GM19324 (cell line): ENCODE results near the gene NRP1.
A peak's percentile ranks its signal among the peaks of the same experiment; 100 is the strongest.

ENCODE experiments used
- ATAC-seq: cut with Tn5 transposase; IDR thresholded peaks from one replicate; pipeline ENCODE4 v1.9.1; 2021; ENCODE audit warnings: mild to moderate bottlenecking, moderate library complexity; ENCODE audit not compliant: unreplicated experiment, low FRiP score

The NRP1 gene

GRCh38 chr10:33270971-33271370, 63.5 kb downstream of the NRP1 start:
- ATAC-seq, result no peak

DNA sequence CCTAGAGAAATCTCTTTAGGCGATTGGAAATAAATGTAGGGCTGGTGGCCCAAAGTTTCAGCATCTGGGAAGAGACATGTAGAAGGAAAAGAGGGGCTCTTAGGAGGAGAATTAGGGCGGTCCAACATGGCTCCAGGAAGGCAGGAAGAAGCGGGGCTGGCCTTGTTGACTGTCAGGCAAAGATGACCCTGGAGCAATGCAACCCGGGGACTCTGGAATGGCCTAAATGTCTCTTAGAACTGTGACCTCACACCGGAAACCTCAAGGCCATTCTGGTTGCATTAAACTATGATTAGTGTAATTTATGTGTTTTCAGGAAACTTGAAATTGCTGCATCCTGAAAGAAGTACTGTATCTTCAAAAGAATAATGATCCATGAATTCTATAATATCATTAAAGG, 66.8 kb downstream of the NRP1 start:
- no peak for ATAC-seq

- no peak for ATAC-seq
Measured at GRCh38 chr10:33265621-33266020, 68.8 kb downstream of the NRP1 start.

DNA sequence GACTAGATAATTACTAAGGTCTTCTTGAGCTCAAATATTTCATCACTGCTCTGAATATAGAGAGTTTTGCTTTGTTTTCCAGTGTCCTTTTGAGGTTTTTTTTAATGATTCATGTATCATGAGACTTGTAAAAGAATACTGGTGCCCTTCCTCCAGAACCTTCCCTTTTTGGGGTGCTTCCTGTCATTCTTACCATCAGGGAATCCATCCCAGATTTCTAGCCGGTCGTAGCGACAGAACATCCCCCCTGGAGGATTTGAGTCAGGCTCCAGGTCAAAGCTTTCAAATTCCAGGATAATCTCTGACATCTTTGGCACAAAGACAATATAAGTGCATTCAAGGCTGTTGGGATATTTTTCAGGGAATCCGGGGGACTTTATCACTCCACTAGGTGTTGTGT, 71.0 kb downstream of the NRP1 start:
- ATAC-seq, result no peak

DNA sequence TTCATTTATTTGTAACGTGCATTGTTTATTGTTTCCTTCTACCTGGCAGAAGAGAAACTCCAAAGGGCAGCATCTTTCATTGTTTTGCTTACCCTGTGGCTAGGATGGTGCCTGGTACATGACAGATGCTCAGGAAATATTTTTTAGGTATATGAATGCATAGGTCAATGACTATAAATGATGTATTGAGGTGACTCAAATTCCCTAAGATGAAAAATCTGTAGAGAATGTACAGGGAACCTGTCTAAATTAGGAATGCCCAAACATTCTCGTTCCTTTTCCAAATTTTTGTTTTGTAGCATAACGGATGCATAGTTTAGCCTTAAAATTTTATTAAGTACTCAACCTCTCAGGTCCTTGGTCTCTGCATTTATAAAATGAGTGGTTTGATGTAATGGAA, 71.6 kb downstream of the NRP1 start:
- ATAC-seq, result no peak

DNA sequence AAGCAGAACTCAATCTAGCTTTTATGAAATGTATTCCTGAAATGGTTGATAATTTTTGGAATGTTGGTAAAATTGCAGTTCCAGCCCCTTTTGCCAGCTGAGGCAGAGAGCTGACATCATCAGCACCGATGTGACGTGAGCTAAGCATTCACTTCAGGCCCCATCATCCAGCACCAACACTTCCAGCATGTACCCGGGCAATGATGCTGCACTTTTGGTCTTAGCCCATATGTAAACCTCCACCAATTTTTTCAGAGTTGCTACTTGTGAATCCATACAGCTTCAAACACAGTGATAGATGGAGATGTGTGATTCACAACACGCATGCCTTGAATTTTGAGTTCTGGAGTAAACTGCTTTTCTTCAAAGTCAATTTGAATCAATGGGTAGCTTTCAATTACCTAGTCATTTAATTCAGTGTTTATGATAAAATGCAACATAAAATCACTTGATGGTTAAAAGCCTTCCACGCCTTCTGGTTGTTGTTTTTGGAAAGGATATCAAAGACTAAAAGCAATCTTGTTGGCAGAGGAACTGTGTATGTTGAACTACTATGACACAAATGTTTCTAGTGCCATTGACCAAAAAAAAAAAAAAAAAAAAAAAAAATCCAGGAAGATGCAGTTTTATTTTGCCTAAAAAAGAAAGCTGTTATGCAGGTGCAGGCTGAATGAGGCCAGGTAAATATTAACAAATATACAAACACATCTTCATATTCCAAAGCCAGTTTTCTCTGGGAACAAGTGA, 73.9 kb downstream of the NRP1 start:
- no peak for ATAC-seq

DNA sequence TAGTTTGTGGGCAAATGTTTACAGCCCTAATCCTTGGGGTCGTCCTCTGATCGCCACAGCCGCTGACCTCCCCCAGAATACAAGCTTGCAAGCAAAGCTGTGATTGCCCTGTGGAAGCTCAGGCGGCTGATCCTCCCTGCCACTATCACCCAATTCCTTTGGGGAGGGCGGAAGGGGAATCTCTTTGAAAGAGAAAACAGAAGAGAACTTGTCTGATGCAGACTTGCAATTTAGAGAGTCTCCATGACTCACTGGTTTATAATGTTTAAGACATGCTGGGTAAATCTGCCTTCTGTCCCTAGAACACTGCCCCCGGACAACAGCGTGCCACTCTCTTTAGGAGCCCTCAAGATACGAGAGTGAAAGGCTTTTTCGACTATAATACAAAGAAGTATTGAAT, 75.5 kb downstream of the NRP1 start:
- no peak for ATAC-seq

DNA sequence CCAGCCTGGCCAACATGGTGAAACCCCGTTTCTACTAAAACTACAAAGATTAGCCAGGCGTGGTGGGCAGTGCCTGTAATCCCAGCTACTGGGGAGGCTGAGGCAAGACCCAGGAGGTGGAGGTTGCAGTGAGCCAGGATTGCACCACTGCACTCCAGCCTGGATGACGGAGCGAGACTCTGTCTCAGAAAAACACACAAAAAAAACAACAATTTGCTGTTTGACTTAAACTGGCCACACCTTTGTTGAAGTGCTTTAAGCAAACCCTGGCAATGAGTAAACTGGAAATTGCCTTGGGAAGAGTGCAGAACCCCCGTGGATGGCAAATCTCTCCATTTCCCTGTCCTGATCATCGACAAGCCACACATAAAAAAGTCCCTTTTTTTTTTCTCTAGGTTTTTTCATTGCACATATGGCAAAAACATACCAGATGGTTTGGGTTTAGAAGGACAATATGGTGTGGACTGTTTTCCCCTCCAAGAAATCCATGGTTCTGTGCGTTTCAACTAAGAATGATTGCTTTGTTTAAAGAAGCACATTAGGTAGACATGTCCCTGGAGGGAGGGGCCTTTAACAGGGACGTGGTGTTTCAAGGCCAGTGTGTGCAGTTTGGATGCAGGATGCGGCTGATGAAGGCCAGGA, 76.9 kb downstream of the NRP1 start:
- ATAC-seq, result no peak

- no peak for ATAC-seq
Measured at GRCh38 chr10:33256458-33256857, 78.0 kb downstream of the NRP1 start.

- no peak for ATAC-seq
Measured at GRCh38 chr10:33254556-33255160, 79.8 kb downstream of the NRP1 start.

DNA sequence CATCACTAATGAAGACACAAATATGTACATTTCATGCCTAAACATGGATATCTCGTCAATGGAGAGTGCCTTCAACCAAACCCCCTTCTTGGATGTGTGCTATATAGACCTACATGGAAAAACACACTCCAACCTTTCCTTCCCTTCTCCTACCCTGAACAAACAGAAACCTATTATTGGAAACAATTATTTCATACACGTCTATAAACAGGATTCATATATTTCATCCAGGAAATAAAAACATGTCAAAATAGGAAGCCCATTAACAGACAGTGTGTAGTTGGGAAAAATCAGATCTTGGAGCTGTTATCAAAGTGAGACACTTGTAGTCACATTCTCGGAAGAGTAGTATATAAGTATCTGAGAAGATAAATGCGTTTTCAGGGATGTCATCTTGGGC, 81.1 kb downstream of the NRP1 start:
- no peak for ATAC-seq

DNA sequence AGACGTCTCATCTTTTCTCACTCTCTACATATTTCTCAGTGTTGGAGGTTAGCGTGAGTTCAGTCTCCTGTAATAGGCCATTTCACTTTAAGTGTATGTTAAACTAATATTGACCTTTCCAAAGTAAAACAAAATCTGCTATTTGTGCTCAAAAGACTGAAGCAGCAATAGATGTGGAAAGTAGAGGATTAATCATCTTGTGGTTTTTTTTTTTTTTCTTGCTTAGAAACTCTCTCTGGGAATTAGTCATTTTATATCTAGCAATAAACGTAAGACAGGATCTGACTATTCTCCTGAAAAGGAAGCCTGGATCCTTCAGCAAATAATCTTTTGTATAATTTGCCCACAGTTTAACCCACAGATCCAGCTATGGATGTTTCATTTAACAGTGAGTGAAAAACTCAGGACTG, 81.7 kb downstream of the NRP1 start:
- ATAC-seq, result no peak

GRCh38 chr10:33252324-33252723, 82.1 kb downstream of the NRP1 start:
- no peak for ATAC-seq

GRCh38 chr10:33249659-33250345, 84.7 kb downstream of the NRP1 start:
- ATAC-seq, result no peak

DNA sequence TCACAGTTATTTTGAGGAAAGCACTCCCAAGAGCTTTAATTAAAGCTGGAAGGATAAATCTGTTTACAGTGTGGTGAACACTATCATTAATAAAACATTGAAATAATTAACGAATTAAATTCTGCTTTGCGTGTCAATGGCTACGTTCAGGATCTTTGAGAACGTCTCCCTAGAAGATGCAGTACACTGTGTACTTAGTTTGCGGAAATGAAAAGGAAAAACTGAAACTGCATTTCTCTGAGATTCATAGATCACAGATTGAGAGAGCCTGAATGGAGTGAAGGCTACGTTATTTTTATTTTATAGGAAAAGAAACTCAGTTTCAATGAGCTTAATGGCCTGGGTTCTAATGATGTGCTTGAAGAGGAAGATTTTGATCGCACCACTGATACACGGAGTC, 85.3 kb downstream of the NRP1 start:
- ATAC-seq, result no peak

- ATAC-seq, result no peak
Measured at GRCh38 chr10:33248638-33249037, 85.8 kb downstream of the NRP1 start.

DNA sequence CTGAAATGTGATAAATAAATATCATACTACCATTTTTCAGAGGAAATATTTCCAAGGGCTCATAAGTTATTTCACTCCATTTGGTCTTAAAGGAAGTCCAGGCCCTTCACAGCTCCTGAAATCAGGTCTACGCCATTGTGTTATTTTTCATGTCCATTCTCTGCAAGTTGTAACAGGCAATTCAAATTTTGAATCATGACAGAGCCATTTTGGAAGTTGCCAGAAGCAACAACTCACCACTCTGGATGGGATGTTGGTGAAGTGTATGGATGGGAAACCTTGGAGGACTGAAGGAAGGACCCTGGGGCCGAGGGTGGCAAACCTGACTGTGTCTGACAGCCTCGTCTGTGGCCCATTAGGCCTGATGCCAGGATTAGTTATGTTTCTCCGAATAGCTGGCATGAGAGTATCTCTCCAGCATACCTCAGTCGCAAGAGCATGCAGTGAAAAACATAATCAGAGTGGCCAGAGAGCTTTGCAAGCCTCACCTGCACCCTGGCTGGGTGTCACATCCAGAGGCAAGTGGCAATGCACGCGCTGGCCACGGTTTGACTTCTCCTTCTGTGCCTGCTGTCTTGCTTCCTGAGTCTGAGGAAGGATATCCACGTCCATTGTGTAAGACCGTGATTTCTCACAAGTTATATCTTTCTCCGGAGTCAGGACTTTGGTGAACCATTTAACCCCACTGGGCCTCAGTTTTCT, 87.1 kb downstream of the NRP1 start:
- no peak for ATAC-seq

- no peak for ATAC-seq
Measured at GRCh38 chr10:33245343-33245742, 89.1 kb downstream of the NRP1 start.

DNA sequence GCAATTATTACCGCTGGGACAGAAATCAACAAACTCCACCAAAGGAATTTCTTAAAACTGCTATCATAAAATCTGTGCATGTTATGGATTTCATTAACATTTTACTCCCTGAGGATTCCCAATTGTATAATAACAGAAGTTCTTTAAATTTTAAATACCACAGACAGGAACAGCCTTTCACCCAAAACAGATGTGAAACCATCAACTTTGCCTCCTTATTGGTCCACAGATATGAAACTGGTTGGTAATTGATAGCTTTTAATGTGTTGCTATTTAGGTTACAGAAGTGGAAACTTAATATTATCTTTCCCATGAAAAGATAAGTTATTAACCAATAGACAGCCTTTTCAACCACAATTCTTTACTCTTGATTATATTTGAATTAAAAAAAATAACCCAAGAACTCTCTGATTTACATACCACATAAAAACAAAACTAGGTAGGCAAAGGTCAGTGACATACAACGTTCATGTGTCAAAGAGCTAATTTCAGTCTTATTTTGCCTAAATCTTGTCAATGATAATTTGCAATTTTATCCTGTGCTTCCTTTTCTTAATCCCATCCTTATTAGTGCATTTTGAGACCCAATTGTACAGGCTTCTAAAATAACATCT, 90.0 kb downstream of the NRP1 start:
- peak; percentile 40 for ATAC-seq

GRCh38 chr10:33243703-33244102, 90.8 kb downstream of the NRP1 start:
- ATAC-seq, result no peak
